Jurkat, Clone E6-1 (cell line): Measurements from ENCODE around the gene RHOU. TPM values are rescaled to one million over a fixed set of nuclear protein-coding genes. Genes with fewer than 3 reads are reported as not detected.
"Not testable (repeated sequence)": the region's sequence is repeated elsewhere in the genome, so short reads cannot be mapped to it uniquely, and the experiment has no call there.

Experiments
- DNase-seq: peaks from one replicate; pipeline ENCODE4 v3.0.0-alpha.2; 2011; ENCODE audit warnings: low read depth, low spot score
- H3K4me3 ChIP-seq: 2 replicates; pipeline ENCODE4 v1.5.1; 2011; ENCODE audit warnings: mild to moderate bottlenecking, low read length, control low read depth, moderate library complexity
- polyA plus RNA-seq: library from polyadenylated mRNA; unstranded; fragments of >200 nt; gene quantifications from one replicate; pipeline ENCODE4 v1.2.1, GENCODE V29; 2012; ENCODE audit warnings: missing spikeins; ENCODE audit not compliant: insufficient read length, insufficient read depth

RHOU gene
- polyA plus RNA-seq = 11.7 TPM

DNA sequence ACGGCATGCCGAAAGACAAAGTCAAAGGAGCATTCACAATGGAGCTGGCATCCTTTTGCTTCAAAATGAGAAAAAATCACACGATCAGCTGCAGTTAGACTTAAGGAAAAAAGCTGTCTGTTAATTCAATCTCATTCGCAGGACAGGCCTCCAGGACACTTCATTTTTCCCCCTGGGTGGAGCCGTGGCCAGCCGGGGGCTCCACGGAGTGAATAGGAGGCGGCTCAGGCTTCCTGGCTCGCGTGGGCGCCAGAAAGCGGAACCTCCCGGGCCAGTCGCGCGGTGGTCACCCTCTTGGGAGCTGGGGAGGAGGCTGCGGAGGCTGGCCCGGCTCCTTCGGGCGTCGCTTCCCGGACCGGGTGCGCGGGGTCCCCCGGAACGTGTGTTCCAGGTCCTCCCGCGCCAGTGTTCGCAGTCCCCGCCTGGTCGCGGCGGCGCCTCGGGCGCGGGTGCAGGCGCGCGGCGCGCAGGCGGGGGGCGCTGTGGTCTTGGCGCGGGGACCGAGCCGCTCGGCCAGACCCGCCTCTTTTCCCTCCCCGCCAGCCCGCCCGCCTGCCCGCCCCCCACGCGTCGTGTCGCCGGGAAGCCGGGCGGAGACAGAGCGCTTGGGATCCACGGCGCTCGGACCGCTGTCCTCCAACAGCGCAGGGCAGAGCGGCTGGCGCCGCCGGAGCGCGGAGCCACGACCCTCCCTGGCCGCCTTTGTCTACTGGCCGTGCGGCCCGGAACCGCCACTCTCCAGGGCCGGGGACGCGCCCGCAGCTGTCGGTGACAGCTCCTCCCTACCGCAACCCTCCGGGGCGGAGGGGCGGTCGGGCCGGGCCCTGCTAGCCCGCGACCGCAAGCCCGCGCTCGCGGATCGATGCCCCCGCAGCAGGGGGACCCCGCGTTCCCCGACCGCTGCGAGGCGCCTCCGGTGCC, at the start of gene RHOU:
RHOU (plus strand) TSS at position 599 of the 921 bp plus-strand sequence; CDS start at position 863, 264 bp downstream.
- H3K4me3 ChIP-seq = peak within 1 kb of the TSS; percentile 63
- peak; percentile 45 for DNase-seq

DNA sequence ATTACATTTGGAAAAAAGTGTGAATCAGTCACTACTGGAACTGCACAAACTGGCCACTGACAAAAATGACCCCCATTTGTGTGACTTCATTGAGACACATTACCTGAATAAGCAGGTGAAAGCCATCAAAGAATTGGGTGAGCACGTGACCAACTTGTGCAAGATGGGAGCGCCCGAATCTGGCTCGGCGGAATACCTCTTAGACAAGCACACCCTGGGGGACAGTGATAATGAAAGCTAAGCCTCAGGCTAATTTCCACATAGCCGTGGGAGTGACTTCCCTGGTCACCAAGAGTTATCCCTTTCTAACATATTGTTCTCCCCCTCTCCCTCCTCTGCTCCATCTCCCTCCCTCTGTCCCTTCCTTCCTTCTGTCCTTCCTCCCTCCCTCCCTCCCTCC, 47.7 kb upstream of the RHOU start:
- no peak for DNase-seq
- H3K4me3 ChIP-seq = no peak overlapping the region

DNA sequence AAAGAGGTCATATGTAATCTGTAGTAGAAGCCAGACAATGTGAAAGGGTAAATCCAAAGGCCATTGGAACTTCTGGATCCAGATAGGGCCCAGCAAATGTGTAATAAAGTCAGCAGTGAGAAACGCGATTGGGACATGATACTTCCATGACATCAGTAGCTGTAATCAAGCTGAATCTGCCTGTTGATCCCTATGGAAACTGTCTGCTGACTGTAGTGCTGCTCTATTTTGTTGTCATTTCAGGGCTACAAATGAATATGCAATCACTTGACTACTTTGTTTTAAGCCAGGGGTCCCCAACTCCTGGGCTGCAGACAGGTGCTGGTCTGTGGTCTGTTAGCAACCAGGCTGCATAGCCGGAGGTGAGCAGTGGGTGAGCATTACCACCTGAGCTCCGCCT, 46.0 kb upstream of the RHOU start:
- H3K4me3 ChIP-seq = no peak overlapping the region
- no peak for DNase-seq

DNA sequence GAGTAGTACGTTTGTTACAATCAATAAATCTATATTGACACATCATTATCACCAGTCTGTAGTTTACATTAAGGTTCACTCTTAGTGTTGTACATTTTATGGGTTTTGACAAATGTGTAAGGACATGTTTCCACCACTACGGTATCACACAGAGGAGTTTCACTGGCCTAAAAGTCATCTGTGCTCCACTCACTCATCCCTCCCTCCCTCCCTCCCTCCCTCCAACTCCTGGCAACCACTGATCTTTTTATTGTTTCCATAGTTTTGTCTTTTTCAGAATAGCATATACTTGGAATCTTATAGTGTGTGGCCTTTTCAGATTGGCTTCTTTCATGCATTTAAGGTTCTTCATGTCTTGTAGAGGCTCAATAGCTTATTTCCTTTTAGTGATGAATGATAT, 44.1 kb upstream of the RHOU start:
- no peak overlapping the region for H3K4me3 ChIP-seq
- DNase-seq = no peak

DNA sequence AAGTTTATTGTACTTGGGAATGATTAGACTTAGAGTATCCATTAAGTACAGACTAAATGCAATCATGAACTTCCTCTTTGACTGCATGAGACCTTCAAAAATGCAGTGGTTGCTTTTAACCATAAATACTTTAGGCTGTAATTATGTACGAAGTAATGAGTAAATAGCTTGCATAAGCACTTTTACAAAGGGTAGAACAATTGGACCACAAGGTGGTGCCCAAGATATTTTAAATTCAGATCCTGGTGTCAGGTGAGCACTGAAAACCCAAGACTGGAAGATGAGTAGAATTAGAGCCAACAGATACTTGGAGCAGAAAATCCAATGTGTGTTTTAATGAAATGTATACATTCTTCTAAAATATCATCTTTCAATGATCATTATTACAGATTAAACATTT, 43.4 kb upstream of the RHOU start:
- DNase-seq = peak; percentile 71
- no peak overlapping the region for H3K4me3 ChIP-seq

DNA sequence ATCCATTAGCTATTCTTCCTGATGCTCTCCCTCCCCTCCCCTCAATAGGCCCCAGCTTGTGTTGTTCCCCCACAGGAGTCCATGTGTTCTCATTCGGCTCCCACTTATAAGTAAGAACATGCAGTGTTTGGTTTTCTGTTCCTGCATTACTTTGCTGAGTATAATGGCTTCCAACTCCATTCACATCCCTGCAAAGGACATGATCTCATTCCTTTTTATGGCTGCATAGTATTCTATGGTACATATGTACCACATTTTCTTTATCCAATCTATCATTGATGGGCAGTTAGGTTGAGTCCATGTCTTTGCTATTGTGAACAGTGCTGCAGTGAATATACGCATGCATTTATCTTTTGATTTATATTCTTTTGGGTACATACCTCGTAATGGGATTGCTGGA, 40.8 kb upstream of the RHOU start:
- not testable (repeated sequence) for DNase-seq, H3K4me3 ChIP-seq

DNA sequence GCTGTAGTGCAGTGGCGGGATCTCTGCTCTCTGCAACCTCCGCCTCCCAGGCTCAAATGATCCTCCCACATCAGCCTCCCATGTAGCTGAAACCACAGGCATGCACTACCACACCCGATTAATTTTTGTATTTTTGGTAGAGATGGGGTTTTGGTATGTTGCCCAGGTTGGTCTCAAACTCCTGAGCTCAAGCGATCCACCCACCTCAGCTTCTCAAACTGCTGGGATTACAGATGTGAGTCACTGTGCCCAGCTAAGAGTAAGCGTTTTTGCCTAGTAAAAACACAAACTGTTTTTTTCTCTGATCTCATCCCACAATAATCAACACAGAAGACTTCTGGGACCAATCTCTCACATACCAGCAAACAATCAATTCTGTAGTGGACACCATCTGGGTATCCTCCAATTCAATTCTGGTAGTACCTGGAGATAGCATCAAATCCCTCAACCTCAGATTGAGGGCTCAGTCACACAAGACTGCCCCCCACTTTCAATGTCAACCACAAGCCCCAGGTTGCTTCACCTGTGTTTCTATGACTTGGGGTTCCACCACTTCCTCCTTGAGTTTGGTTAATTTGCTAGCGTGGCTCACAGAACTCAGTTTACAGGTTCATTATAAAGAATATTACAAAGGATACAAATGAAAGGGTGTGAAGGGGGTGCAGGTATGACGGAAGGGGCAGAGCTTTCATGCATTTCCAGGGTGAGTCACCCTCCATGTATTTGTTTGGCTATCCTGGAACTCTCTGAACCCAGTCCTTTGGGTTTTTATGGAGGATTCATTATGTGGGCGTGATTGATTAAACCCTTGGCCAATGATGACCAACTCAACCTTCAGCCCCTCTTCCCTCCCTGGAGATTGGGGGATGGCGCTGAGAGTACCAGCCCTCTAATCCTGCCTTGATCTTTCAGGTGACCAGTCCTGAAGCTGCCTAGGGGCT, 40.0 kb upstream of the RHOU start:
- H3K4me3 ChIP-seq = no peak overlapping the region
- peak; percentile 42 for DNase-seq

DNA sequence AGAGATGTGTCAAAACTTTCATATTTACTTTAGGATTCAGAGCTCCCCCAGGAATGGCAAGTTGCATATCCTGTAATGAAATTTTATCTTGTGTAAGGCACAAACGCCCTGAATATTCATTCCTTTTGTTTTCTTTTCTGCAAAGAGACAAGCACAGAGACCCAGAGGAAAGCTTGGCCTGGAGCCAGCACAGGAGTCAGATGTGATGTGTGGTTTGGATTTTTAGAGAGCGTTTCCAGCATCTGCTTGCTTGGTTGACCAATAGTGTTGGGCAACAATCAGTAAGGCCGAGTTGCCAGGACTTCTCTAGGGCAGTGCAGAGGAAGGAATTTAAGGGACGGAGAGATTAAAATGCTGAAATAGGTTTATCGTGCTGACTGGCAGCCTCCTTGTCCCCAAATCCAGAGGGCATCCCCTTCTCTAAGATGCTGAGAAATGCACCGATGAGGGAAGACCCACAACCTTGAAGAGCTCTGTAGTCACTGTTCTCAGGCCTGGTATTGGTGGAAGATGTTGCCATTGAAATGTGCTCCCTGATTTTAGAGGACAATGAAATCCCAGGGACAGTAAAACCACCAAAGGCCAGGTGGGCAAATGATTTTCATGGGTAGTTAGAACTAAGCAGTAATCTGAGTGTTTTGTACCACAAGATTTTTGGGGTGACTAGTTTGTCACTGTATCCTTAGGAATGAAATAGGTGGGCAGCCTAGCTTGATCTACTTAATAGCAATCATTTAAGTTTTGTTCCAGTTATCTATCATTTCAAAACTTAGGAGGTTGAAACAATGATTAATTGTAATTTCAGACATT, 37.9 kb upstream of the RHOU start:
- no peak for DNase-seq
- no peak overlapping the region for H3K4me3 ChIP-seq

DNA sequence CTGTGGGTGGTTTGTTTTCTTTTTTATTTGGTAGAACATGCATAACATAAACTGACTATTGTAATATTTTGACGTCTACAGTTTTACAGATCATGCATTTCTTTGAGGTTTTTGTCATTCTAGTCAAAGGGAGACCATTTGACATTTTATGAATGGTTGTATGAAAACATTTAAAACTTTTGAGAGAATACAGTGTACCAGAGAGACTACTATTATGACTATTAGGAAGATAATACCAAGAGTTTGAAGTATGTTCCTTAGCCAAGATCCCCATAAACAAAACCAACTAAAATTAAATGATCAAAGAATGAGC, 37.3 kb upstream of the RHOU start:
- H3K4me3 ChIP-seq = no peak overlapping the region
- DNase-seq = no peak

DNA sequence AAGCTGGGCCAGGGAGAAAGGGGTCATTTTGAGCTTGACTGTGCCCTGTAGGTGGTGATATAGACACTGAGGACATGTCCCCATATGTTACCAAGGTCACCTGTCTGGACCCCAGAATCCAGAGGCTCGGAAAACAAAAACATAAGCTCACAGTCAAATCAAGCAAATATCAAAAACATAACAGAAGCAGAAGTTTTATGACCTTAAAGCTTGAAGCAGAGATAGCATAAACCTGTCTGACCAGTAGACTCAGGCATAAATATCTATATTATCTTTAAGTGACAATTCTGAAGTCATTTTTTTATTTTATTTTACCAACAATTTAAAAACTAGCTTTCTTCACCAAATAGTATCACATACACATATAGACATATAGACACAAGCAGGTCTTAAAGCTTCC, 32.8 kb upstream of the RHOU start:
- H3K4me3 ChIP-seq = no peak overlapping the region
- DNase-seq = no peak

DNA sequence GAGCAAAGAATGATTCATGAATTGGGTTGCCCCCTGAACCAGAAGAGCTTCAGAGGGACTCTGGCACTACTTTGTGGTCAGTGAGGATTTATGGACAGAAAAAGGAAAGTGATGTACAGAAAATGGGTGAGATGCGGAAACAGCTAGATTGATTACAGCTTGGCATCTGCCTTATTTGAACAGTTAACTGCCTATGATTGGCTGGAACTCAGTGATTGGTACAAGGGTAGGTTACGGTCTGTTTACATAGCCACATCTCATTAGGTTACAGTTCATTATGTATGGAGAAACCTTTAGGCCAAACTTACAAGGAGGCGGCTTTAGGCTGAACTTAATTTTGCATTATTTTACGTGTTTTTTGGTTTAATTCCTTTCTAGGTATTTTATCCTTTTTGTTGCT, 29.0 kb upstream of the RHOU start:
- no peak for DNase-seq
- H3K4me3 ChIP-seq = no peak overlapping the region

DNA sequence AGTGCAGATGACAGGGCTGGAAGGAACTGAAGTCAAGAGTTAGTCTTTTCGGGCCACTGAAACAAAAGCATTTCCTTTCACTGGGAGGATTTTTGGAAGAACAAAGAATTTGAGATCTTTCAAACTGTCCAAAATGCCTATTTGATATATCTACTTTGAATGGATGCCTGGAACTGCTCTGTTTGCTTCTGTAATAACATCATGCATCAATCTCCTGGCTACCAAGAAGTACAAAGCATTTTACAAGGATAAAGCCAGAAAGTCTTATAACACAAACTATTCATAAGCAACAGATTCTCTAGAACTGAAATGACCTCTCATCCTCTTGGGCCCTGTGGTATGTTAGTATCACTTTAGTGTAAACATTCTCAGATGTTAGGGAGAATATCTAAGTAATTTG, 18.2 kb upstream of the RHOU start:
- DNase-seq = no peak
- no peak overlapping the region for H3K4me3 ChIP-seq

DNA sequence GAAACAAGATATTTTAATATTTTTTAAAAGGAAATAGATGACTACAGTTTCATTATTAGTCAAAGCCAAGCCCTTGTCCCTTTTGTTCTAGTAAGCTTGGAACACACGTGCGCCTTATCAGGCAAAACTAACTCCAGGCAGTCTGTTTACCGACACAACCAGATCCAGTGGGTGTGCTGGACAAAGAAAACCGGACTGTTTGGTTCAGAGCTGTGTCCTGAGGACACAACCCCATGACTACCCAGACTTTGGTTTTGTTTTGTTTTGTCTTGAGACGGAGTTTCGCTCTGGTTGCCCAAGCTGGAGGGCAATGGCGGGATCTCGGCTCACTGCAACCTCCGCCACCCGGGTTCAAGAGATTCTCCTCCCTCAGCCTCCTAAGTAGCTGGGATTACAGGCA, 13.9 kb upstream of the RHOU start:
- no peak for DNase-seq
- no peak overlapping the region for H3K4me3 ChIP-seq

DNA sequence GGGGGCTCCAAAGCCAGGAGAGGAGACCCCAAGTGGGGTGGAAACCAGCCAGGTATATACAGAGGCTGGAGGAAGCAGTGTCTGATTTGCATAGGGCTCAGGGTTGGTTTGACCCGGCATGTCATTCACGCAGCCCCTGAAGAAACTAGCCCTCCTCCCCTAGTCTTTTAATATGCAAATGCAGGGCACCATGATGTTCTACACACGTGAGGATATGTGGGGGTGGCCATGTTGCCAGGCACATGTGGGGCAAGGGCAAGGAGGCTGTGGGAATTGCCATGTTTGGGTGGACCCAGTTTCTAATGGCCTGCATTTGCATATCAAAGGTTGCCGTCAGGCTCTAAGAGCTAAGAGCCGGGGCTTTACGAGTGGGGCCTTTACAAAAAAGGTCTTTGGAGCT, 12.0 kb upstream of the RHOU start:
- no peak overlapping the region for H3K4me3 ChIP-seq
- no peak for DNase-seq

DNA sequence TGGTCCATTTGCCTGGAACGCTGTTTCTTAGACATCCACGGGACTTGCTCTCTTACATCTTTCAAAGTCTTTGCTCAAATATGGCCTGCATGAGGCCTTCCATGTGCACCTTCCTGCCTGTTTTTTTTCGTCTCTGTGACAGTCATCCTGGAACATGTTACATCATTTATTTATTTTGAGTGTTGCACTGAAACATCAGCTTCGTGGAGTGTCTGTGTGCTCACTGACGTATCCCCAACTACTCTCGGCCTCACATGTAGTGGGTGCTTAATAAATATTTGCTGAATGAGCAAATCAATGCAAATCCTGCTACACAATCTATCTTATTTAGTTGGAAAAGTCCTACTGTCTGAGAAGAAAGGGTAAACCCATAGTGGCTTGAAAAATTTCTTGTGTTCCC, 11.4 kb upstream of the RHOU start:
- DNase-seq = no peak
- H3K4me3 ChIP-seq = no peak overlapping the region

DNA sequence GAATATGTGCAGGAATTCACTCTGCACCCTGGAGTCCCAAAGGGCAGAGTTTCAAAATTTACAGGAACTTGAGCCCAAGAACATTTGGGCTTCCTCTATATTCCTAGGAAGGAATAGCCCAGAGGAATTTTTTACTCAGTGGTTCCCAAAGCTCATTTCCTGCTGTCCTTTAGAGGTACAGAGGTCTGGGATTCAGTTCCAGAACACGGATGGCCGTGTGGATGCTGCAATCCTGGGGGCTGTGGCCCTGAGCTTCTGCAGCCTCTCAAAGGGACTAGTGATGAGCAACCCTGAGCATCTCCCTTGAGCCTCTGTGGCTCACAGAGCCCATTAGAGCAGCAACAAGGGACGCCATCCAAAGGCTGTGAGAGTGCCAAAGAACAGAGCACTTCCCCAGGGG, 10.1 kb upstream of the RHOU start:
- no peak overlapping the region for H3K4me3 ChIP-seq
- no peak for DNase-seq

DNA sequence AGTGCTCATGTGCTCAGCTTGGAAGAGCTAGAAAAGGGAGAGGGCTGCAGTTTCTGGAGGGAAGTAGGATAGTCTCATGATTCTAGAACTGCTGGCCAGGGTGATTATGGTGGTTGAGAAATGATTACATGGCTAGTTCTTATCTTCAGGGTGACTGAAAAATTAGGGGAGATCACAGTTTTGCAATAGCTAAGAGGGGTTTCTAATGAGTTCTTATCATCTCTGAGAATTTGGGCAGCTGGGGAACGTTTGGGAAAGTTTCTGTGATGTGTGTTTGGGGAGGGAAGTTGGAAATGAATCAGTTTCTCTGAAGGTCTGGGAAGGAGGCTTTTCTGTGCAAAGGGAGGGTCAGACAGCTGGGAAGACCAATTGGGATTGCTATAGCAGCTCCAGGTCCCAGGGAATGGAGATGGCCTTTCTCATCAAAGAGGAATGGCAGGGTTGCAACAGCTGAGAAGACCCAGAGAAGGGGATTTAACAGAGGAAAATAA, 7.6 kb upstream of the RHOU start:
- no peak overlapping the region for H3K4me3 ChIP-seq
- DNase-seq = no peak

DNA sequence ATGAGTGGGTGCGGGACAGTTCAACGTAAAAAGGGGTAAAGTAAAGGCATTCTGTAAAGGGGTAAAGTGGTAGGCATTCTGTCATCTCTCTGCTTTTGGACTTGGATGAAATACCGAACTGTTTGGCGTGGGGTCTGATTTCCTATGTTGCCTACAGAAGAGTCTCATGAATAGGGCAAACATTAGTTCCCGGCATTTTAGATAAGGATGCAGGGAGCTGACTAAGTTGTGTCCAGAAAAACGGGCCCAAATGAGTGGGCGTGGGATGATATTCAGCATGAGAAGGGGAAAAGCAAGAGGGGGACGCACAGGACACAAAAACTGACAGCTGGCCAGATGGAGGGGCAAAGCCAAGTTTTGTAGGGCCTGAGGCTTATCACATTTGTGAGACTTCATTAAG, 2.9 kb upstream of the RHOU start:
- DNase-seq = no peak
- no peak overlapping the region for H3K4me3 ChIP-seq

DNA sequence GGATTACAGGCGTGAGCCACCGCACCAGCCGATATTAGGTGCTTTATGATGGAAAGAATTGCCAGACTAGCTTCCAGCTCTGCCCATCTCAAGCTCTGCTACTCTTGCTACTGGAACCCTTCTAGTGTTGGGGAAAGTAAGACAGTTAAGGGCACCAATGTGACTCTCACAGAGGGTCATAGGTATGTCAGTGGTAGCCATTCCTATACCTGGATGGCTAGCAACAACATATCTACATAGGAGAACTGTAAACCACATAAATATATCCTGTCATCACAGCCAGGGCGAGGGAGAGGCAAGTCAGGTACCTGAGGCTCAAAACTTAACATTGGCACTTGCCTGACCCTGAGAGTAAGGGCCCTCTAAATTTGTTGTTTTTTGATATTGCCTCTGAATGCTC, 1.7 kb upstream of the RHOU start:
- H3K4me3 ChIP-seq = no peak overlapping the region
- DNase-seq = no peak
